ENCODE results near the gene CALHM6. TPM values are rescaled to one million over a fixed set of nuclear protein-coding genes. Genes with fewer than 3 reads are reported as not detected.

Gene CALHM6
- total RNA-seq, 2 donors from 2014 or later = 1.3 to 2.3 TPM

DNA sequence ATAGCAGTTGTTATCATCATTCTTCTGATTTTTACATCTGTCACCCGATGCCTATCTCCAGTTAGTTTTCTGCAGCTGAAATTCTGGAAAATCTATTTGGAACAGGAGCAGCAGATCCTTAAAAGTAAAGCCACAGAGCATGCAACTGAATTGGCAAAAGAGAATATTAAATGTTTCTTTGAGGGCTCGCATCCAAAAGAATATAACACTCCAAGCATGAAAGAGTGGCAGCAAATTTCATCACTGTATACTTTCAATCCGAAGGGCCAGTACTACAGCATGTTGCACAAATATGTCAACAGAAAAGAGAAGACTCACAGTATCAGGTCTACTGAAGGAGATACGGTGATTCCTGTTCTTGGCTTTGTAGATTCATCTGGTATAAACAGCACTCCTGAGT is 2.1 kb downstream of the CALHM6 start:
- TF ChIP-seq, protein P1, sequence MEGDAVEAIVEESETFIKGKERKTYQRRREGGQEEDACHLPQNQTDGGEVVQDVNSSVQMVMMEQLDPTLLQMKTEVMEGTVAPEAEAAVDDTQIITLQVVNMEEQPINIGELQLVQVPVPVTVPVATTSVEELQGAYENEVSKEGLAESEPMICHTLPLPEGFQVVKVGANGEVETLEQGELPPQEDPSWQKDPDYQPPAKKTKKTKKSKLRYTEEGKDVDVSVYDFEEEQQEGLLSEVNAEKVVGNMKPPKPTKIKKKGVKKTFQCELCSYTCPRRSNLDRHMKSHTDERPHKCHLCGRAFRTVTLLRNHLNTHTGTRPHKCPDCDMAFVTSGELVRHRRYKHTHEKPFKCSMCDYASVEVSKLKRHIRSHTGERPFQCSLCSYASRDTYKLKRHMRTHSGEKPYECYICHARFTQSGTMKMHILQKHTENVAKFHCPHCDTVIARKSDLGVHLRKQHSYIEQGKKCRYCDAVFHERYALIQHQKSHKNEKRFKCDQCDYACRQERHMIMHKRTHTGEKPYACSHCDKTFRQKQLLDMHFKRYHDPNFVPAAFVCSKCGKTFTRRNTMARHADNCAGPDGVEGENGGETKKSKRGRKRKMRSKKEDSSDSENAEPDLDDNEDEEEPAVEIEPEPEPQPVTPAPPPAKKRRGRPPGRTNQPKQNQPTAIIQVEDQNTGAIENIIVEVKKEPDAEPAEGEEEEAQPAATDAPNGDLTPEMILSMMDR (IDR thresholded peaks at IDR 0.05) = no peak
- TF ChIP-seq POLR2A (IDR thresholded peaks at IDR 0.05) = no peak
- 87% methylated on average over 4 of the region's 4 CpGs for WGBS, 2 donors
- Histone ChIP-seq H3K27me3 (peaks cover 0 to 9% of the 10 kb centered on the region in 2 donors), H3K4me1 (peaks cover 15% of the 10 kb centered on the region), H3K27ac (no peak overlapping the region), H3K4me3 (no peak overlapping the region), H3K36me3 (replicated peaks in 1 of 2; ENCODE audit: insufficient read depth in 1 of 2, low read depth in 2 of 2) (no peaks in the 10 kb centered on the region), H3K9me3 (no peaks in the 10 kb centered on the region)
- intact Hi-C loops (cut with DNase I) = no loop called here
- DNase-seq (no peak), ATAC-seq (no peak)

DNA sequence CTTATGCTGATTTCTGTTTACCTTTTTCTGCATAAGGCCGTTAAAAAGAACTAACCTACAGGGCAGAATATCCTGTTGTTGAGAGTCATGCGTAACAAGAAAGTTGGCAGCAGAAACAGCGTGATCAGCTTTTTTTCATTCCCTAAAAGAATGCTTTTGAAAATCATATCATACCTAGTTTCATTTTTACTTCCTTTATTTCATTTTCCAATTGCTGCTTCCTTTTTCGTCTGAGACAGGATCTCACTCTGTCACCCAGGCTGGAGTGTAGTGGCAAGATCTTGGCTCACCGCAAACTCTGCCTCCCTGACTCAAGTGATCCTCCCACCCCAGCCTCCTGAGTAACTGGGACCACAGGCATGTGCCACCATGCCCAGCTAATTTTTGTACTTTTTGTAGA is 4.1 kb downstream of the CALHM6 start:
- WGBS, 2 donors = 56 to 79% methylated on average over 5 of the region's 5 CpGs
- H3K36me3 ChIP-seq (replicated peaks in 1 of 2; ENCODE audit: insufficient read depth in 1 of 2, low read depth in 2 of 2) = no peaks in the 10 kb centered on the region
- H3K4me3 ChIP-seq = no peak overlapping the region
- TF ChIP-seq, protein P1 (IDR thresholded peaks at IDR 0.05) = no peak
- TF ChIP-seq POLR2A (IDR thresholded peaks at IDR 0.05) = no peak
- H3K27me3 ChIP-seq = peaks cover 0 to 9% of the 10 kb centered on the region in 2 donors
- H3K9me3 ChIP-seq = no peaks in the 10 kb centered on the region
- DNase-seq (peak in 1 of 4 donors; percentile 52), ATAC-seq (no peak)
- H3K27ac ChIP-seq = no peak overlapping the region
- H3K4me1 ChIP-seq = peaks cover 15% of the 10 kb centered on the region
- intact Hi-C loops (cut with DNase I) = no loop called here

DNA sequence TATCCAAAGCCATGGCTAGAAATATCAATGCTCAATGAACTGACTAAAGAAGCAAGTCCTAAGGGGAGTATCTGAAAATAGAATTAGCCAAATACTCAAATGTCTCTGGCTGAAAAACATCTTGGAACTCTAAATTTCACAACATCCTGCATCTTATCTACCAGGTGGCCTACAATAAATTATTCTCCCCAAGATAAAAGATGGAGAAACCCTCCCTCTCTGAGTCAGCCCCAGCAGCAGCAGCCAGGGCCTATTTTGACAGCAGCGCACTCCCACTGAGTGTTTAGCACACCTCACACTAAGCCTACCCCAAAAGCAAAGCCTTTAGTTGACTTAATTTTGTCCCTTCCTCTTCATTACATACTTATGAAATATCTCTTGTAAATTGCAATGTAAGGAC is 5.9 kb downstream of the CALHM6 start:
- WGBS, 2 donors = 95 to 100% methylated on average over 1 of the region's 1 CpG
- H3K36me3 ChIP-seq (replicated peaks in 1 of 2; ENCODE audit: insufficient read depth in 1 of 2, low read depth in 2 of 2) = no peaks in the 10 kb centered on the region
- H3K4me1 ChIP-seq = peaks cover 6% of the 10 kb centered on the region
- TF ChIP-seq, protein P1 (IDR thresholded peaks at IDR 0.05) = no peak
- no peak overlapping the region for H3K4me3 ChIP-seq
- intact Hi-C loops (cut with DNase I) = no loop called here
- no peak for DNase-seq
- ATAC-seq = no peak
- peaks cover 0 to 9% of the 10 kb centered on the region in 2 donors for H3K27me3 ChIP-seq
- no peaks in the 10 kb centered on the region for H3K9me3 ChIP-seq
- no peak overlapping the region for H3K27ac ChIP-seq

DNA sequence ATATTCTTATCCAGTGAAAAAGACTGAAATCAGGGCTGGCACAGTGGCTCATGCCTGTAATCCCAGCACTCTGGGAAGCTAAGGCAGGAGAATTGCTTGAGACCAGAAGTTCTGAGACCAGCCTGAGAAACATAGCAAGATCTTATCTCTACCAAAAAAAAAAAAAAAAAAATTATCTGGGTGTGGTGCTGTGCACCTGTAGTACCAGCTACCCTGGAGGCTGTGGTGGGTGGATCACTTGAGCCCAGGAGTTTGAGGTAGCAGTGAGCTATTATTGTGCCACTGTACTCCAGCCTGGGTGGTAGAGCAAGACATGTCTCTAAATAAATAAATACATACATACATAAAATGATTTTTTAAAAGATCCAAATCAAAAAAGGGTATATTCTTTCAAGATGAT is 6.3 kb downstream of the CALHM6 start:
- Histone ChIP-seq H3K36me3 (replicated peaks in 1 of 2; ENCODE audit: insufficient read depth in 1 of 2, low read depth in 2 of 2) (no peaks in the 10 kb centered on the region), H3K27me3 (peaks cover 0 to 4% of the 10 kb centered on the region in 2 donors), H3K4me3 (no peak overlapping the region), H3K9me3 (no peaks in the 10 kb centered on the region), H3K4me1 (peaks cover 2% of the 10 kb centered on the region), H3K27ac (no peak overlapping the region)
- no peak for ATAC-seq
- TF ChIP-seq POLR2A (IDR thresholded peaks at IDR 0.05) = no peak
- TF ChIP-seq, protein P1 (IDR thresholded peaks at IDR 0.05) = no peak
- intact Hi-C loops (cut with DNase I) = no loop called here
- DNase-seq = no peak

DNA sequence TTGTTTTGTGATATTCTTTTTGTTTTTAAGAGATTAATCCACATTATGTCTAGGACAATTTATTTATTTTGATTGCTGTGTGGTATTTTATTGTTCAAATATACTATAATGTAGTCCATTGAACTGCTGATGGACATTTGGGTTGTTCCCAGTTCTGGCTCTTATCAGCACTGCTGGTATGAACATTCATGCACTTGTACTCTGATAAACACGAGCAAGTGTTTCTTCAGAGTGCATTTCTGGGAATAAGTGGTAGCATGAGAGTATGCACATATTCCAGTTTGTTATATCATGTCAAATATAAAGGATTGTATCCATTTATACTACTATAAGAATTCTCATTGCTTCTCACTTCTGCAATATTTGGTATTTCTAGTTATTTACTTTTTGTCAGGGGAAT is 7.1 kb downstream of the CALHM6 start:
- H3K4me3 ChIP-seq = no peak overlapping the region
- no peak overlapping the region for H3K27ac ChIP-seq
- ATAC-seq (no peak), DNase-seq (no peak)
- no peaks in the 10 kb centered on the region for H3K27me3 ChIP-seq
- no peaks in the 10 kb centered on the region for H3K36me3 ChIP-seq (replicated peaks in 1 of 2; ENCODE audit: insufficient read depth in 1 of 2, low read depth in 2 of 2)
- H3K4me1 ChIP-seq = no peaks in the 10 kb centered on the region
- WGBS, 2 donors = 11 to 18% methylated on average over 1 of the region's 1 CpG
- intact Hi-C loops (cut with DNase I) = no loop called here
- TF ChIP-seq, protein P1 (IDR thresholded peaks at IDR 0.05) = no peak
- no peaks in the 10 kb centered on the region for H3K9me3 ChIP-seq

Data from body of pancreas (tissue), 4 donors.